GM18498 (cell line): ENCODE results near the gene ATP2B1.
A peak's percentile ranks its signal among the peaks of the same experiment; 100 is the strongest.
"Not testable (repeated sequence)": the region's sequence is repeated elsewhere in the genome, so short reads cannot be mapped to it uniquely, and the experiment has no call there.

Source experiments
- ATAC-seq: cut with Tn5 transposase; IDR thresholded peaks from one replicate; pipeline ENCODE4 v1.9.1; 2021; ENCODE audit warnings: mild to moderate bottlenecking, moderate library complexity; ENCODE audit not compliant: unreplicated experiment

The ATP2B1 gene

DNA sequence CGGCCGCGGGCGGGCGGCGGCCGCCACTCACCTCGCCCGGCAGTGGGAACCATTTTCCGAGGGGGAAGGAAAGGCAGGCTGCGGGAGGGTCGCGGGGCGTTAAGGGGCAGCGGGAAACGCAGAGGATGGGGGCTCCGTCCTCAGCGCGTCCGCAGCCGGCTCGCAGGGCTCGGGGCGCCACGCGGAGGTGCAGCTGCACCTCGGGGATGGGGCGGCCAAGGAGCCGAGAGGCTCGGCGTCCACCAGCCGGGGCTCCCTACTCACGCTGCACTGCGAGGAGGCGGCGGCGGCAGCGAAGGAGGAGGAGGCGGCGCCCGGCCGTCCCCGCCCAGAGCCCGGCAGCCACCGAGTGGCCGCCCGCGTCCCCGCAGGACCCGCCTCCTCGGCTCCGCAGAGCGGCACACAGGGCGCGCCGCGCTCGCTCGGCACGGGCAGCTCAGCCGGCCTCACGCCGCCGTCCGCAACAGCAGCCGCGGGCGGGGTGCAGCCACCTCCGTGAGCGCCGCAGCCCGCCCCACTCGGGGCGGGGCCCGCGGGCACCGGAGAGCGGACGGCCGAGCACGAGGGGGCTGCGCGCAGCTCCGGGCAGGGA is at the start of gene ATP2B1:
ATP2B1 (minus strand) TSS at position 274 of the 592 bp plus-strand sequence. CDS start 52,952 bp downstream, outside the sequence.
- ATAC-seq, result peak; percentile 66

DNA sequence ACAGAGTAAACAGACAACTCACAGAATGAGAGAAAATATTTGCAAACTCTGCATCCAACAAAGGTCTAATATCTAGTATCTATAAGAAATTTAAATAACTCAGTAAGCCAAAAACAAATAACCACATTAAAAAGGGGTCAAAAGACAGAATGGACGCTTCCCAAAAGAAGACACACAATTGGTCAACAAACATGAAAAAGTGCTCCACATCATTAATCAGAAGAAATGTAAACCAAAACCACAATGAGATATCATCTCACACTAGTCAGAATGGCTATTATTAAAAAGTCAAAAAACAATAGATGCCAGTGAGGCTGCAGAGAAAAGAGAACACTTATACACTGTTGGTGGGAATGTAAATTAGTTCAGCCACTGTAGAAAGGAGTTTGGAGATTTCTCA is 49.3 kb upstream of the ATP2B1 start:
- not testable (repeated sequence) for ATAC-seq

DNA sequence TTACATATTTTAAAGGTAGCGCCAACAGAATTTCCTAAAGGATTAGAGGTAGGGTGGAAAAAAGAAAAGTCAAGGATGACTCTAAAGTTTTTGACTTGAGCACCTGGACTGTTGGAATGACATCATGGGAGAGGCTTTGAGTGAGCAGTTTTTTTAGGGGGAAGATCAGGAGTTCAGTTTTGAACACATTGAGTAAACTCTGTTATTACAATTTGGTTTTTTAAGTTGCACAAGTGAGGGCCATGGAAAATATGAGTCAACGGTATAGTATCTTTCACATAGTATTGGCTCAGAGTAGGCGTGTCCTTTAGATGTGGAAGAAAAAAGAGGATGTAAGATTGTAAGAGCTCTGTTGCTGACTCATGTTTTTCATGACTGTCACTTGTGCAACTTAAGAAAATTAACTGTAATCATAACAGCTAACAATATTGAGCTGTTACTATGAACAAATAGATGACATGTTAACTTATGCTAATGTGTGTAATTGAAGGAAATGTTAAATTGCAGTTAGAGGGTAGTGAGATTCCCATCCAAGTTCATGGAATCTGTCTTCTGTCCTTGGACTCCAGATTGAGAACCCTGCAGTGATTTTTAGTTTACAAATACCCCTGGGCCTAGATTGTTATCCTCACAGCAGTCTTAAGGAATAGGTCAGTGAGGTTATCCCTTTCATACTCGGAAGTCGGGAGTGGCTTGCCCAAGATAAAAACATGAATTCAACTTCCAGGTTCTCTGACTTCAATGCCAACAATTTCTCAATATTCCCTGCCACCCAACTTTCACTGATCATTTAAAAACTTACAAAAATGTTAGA is 48.2 kb upstream of the ATP2B1 start:
- ATAC-seq, result peak; percentile 91

DNA sequence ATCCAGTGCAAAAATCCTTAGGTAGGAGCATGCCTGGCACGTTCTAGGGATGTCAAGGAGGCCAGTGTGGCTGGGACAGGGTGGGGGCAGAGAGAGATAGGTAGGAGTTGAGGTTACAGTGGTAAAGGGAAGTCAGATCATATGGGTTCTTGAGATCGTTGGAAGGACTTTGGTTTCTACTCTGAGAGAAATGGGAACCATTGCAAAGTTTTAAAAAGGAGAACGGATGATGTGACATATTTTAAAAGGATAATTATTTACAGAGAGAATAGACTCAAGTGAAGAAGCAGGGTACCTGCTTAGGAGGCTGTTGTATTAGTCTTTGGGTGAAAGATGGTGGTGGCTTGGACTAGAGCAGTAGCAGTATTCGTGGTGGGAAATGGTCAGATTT is 47.6 kb upstream of the ATP2B1 start:
- peak; percentile 20 for ATAC-seq

DNA sequence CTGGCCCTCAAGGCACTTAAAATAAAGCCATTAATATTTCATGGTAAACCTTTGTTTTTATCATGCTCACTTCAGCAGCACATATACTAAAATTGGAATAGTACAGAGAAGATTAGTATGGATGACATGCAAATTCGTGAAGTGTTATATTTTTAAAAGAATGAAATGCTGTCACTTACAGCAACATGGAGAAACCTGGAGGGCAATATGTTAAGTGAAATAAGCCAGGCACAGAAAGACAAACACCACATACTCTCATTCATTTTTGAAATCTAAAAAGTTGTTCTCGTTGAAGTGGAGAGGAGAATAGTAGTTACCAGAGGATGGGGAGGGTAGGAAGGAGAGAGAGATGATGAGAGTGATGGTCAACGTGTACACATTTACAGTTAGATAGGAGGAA is 45.4 kb upstream of the ATP2B1 start:
- no peak for ATAC-seq

DNA sequence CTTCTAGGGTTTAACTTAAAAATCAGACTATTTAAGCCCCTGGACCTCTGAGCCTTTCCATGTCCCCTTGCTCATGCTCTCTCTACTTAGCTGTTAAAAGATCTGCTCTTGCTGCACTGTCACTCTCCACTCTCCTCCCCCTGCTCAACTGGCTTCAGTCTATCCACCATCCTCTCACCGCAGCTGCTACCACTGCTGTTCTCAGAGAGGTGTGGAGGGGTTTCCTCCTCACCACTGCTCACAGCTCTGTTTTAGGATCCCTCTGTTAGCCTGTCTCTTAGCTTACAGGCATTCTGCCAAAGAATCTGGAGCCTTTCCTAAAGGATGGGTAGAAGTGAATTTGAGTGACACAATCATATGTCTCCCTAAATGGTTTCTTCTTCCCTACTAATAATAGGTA is 43.7 kb upstream of the ATP2B1 start:
- peak; percentile 40 for ATAC-seq

DNA sequence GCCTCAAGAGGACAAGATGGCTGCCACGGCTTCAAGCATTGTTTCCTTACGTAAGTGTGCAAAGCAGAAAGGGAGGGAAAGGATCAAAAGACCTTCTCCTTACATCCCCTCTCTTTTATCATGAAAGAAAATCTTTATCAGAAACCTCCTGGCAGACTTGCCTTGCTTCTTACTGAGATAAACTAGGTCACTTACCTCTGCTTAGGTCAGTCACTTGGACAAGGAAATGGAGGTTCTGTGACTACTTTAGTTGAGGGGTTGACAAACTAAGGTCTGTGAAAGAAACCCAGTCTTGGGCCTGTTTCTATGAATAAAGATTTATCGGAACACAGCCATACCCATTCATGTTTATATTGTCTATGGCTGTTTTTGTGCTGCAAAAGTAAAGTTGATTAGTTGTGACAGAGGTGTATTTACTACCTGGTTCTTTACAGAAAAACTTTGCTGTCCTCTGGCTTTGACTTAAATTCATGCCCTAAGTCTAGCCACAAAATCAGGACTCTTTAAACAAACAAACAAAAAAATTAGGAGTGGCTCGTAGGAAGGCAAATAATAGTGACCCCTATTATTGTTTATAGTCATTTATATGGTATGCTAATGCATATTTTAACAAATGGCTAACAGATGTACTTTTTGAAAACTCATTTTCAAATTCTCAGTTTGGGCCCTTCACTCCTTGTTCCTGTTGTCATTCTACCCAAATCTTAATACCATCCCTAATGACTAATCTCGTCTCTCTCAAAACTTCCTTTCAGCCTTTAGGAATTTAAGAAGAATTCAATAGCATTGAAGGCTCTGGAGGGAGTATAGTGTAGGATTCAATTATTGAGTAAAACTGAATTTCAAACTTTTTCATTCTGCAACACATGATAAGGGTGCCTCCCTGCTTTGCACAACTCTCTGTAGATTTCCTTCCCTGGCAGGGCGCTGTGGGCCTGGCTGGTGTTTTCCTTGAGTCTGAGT is 42.0 kb upstream of the ATP2B1 start:
- ATAC-seq, result no peak

DNA sequence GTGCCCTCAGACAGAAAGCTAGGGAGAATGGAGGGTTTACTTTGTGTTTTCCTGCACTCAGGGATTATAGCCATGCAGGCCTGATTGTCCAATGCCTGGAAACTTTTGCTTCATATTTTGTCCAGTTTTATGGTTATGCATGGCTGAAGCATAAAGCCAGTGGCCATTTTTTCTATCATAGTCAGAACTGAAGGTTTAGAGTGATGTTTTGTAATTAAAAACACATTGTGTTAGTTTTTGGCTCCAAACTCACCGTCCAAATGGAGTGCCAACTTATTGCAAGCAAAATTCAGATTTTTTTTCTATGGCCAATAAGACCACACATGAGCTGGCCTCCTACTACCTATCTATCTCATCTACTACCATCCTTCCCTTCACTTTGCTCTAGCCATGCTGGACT is 40.2 kb upstream of the ATP2B1 start:
- no peak for ATAC-seq

DNA sequence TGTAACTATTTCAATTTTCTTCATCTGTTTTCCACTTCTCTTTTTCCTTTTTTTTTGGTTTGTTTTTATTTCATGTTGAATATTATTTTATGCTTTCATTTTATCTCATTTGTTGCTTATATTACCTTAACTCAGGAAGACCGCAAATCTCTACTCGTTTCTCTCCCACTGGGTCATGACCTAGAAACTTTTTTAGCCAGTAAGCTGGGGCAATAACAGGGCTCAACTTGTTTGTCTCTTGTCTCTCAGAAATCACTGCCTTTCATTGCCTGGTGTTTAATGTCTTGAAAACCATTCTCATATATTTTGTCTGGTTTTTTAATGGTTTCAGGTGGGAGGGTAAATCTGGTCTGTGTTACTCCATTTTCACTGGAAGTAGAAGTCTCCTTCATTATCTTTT is 36.6 kb upstream of the ATP2B1 start:
- no peak for ATAC-seq

DNA sequence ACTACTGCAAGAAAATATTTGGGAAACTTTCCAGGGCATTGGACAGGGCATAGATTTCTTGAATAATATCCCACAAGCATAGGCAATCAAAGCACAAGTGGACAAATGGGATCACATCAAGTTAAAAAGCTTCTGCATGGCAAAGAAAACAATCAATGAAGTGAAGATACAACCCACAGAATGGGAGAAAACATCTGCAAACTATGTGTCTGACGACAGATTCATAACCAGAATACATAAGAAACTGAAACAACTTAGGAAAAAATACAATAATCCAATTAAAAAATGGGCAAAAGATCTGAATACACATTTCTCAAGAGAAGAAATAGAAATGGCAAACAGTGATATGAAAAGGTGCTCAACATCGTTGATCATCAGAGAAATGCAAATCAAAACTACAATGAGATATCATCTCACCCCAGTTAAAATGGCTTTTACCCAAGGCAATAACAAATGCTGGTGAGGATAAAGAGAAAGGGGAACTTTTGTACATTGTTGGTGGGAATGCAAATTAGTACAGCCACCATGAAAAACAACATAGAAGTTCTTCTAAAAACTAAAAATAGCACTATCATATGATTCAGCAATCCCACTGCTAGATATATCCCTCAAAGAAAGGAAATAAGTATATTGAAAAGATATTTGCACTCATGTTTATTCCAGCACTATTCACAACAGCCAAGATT is 33.8 kb upstream of the ATP2B1 start:
- ATAC-seq, result no peak

DNA sequence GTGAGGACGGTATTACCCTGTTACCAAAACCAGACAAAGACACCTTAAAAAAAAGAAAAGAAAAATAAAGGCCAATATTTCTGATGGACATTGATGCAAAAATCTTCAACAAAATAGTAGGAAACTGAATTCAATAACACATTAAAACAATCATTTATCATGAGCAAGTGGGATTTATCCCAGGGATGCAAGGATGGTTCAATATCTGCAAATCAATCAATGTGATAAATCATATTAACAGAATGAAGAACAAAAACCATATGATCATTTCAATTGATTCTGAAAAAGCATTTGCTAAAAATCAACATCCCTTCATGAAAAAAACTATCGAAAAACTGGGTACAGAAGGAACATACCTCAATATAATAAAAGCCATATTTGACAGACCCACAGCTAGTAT is 32.3 kb upstream of the ATP2B1 start:
- no peak for ATAC-seq

DNA sequence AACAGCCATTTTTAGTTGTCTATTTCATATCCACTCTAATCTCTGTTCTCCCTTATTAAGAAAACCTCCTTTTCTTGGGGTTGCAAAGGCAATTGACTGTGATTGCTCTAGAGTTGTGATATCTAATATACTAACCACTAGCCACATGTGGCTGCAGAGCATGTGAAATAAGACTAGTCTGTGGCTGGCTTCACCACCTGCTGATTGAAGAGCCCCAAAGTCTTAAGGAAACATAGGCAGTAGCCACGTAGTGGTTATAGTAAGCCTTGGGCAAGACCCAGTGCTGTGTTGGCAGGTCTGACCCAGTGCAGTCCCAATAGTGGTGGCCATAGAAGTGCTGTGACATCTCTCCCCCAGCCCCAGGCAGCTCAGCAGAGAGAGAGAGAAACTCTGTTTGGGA is 28.4 kb upstream of the ATP2B1 start:
- no peak for ATAC-seq

DNA sequence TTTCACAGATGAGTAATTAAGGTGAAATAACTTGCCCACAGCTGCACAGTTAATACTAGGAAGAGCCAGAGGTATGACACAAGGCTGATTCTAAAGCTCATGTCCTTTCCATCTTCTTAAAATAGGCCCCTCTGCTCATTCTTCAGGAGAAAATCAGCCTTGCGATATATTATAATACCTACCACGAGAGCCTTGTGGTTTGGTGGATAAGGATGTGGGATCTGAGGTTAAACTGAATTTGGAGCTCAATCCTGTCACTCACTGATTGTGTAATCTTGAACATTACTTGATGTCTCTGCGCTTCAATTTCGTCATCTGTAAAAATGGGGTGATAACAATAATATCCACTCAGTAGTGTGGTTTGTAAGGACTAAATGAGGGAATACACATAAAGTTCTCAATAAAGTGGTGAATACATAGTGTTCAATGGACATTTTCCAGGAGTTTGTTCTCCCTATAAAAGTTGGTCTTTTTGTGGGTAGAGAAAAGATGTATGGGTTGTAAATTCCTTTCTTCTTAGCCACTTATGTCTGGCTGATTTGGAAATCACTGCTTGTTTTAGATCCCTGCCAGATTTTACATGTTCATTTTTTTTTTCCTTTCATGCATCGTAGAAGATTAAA is 25.1 kb upstream of the ATP2B1 start:
- no peak for ATAC-seq

DNA sequence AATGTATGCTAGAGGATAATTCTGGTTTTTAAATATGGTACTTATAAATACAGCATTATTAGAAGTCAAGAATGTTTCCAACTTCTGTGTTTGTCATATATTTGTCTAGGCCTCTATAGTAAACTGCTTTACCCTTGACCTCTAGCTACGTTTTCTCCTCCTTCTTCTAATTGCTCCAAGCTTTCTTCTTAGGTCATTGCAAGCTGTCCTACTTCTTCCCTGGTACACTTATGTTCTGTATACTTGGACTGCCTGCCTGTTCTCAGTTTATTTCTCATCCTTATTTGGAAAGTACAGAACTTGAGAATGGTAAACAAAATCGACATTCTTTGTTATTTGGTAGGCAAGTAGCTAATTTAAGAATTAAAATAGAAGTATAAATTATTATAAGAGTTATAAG is 23.9 kb upstream of the ATP2B1 start:
- no peak for ATAC-seq

DNA sequence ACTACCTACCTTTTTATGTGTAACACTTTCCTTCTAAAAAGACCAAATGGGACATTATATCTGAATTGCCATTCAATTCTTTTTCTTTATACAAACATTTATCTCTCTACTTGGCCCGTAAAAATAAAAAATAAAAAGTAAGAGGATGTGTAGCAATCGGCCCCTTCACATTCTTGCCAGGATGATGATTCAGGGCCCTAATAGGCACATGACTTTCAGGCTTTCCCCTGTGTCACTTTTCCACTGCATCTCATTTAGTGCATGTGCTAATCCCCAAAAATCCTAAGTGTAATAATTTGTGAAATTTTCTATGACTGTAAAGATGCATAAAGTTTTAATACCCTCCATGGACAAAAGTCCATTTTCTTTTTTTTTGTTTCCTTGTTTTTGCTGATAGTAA is 23.0 kb upstream of the ATP2B1 start:
- no peak for ATAC-seq

DNA sequence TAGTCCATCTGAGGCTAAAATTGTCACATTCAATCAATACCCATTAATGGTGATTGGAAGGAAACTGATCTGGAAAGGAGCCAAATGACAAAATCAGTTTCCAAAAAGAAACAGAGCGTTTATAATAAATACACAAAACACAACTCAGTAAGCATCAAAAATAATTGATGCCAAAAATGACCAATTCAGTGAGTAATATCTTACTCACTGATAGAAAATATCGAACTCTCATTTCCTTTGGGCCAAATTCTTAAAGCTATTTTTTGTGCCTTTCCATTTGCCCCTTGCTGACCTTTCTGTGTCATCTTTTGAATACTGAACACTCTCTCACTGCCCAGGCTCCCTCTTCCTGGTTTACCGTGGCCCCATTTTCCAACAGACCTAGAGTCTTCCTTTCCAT is 22.5 kb upstream of the ATP2B1 start:
- ATAC-seq, result no peak

DNA sequence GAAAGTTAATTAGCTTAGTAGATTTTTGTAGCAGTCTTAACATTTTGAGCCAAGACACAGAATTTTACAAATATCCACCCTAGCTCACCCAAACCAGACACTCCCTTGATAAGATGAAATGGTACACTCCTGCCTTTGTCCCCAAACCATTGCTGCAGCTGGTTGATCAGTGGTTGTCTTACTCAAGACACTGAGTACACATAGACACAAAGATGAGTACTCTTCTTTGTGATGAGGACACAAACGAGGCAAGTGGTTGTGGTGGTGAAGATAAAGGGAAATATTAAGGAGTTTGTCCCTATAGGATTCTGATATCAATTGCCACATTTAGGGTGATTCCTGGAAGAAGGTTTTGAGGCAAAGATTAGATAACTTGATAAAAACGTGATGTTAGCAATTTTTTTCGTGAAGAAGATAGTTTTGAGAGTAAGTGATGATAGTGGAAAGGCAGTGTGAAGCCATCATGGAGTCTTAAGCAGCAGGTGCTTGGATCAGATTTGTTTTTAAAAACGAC is 21.4 kb upstream of the ATP2B1 start:
- no peak for ATAC-seq

DNA sequence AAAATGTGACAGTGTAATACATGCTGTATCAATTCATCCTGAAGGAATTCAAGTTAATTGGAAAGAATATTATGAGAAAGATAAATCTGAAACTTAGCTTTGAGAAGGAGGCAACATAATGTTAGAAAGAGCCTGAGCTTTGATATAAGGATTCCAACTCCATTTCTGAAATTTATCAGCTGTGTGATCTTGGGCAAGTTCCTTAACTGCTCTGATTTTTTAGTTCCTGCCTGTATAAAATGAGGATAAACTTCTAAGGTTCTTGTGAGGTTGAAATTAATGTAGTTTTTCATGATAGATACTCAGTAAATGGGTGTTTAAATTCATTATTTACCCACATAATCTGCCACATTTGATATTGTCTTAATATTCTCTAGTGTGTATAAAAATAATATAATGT is 14.6 kb upstream of the ATP2B1 start:
- ATAC-seq, result no peak

DNA sequence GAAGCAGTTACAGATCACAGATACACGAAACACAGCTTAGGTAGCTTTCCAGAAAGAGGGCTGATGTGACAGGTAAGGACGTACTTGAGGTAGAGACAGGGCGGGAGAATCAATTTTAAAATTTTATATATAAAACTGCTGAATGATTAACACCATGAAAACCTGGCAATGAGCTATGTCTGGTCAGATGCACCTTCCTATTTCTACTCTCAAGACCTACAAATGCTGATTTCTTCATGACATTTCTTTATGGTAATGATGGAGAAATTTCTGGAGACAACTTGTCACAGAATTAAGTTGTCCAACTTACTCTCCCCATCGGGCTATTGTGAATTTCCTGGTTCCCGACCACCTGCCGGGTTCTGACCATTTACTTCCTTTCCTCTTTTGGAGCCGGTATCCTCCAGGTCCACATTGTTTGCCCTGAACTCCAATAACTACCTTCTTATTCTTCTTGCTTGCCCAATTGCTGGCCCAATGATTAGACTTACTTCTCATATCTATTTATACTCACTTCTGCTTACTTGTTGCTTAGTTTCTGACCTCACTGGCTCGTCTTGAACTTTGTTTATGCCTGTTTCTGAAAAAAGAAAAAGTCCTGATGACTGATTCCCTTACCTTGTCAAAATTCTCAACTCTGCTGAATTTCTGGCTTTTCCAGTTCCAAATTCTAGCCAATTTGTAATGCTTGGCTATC is 12.8 kb upstream of the ATP2B1 start:
- peak; percentile 97 for ATAC-seq
